GM20431 (cell line): ENCODE data around the gene UTP18.
"Not testable (repeated sequence)": the region's sequence is repeated elsewhere in the genome, so short reads cannot be mapped to it uniquely, and the experiment has no call there.

Source experiments
- in situ Hi-C: fragments of 300-500 bp; cut with MseI, MboI; formaldehyde crosslinking; loops from one replicate; pipeline ENCODE4 v1.15.0; 2020; ENCODE audit warnings: low sequenced_read_pairs; ENCODE audit not compliant: unreplicated experiment

The UTP18 gene

DNA sequence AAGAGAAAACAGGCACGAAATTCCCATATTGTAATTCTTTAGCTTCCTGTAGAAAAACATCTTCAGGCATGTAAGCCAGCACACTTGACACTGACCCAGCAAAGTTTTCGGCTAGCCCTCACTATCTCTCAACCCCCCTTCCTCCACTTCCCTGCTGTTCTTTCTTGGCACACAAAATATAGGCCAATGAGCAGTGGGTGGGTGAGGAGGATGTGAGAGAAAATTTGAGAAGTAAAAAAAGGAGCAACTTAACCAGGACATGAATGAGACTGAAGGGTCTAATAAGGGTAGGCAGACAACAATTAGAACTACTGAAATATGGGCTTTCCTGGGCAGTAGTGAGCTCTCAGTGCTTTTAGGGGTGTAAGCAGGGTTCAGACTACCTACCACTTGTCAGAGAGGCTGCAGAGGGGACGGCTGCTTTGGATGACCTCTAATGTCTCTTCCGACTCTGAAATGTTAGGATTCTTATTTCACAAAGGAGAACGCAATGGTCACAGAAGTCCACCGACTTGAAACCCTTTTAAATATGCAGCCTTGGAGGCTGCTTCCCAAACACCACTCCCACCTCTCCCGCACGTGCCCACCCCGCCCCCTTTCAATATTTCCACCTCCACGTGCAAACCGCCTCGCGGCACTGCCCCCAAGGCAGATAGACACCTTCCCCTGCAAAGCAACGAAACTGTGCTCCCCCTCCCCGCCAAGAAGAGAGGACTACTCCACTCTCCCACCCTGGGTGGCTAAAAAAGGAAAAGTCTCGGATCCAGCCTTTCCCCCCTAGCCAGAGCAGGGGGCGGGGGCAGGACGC, 1.4 kb upstream of the UTP18 start:
- in situ Hi-C loops, result no loop called here

DNA sequence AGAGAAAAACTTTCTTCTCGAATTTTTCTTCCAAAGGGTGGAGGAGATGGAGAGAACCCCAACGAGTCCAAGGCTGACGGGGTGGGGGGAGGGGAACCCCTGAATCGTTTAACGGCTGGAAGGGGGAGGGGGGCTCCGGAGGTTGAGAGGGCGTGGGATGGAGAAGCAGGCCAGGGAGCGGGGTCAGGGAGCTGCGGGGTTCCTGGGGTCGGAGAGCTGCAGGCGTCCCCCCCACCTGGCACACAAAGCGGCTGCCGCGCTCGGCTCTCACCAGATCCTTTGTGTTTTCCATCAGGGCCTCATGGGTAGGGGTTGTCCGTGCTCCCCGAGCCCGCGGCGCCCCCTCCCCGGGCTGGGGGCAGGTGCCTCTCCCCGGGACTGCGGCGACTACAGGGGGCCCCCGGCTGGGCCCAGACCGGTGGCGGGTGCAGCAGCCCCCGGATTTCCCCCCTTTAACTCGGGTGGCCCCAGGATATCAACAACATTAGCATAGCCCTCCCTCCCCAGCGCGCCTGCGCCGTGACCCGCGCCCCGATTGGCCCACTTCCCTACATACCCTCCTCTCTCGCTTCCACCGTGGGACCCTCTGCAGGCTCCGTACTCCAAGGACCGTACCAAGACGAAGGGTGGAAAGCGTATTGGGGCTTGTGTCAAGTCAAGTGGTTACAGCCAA, 646 bp upstream of the UTP18 start, which contains the start of gene MBTD1:
MBTD1 (minus strand) TSS at position 486 of the 673 bp plus-strand sequence. CDS start 34,888 bp downstream, outside the sequence.
- in situ Hi-C loops, result no loop called here

DNA sequence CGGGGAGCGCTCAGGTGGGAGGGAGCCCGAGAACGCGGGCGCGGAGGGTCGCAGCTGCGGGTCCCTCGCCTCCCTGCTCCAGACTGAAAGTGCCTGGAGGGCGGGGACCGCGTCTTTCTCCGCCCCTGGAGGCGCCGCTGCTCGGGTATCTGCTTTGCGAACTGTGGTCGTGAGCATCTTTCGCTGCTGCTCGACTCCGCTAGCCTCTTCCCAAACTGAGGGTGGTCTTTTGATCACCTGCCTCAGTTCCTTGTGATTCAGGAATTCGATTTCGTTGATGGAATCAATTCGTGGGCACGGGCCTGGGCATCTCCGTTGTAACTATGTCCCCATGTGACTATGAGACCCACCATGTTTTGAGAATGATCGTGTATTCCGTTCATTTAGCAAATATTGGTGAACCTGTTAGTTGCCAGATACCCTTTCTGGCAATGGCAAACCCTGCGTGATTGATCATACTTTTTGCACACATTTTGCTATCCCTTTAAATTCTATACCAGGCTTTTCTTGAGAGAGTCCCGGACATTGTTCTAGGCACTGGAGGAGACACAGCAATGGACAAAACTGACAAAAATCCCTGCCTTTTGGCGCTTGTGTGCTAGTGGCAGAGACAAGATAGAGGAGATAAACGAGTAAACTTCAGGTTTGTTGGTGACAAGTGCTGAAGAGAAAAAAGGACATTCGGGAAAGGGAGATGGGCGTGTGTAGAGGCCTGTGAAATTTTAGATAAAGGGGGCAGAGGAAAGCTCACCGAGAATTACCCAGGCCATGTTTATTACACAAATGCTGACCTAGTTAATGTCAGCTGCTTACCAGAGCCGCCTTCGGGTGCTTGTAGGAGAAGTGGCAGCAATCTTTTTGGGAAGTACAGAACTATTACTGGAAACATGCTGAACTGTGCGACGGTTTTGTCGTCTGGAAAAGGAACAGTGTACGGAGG, 948 bp downstream of the UTP18 start:
- in situ Hi-C loops, result no loop called here

DNA sequence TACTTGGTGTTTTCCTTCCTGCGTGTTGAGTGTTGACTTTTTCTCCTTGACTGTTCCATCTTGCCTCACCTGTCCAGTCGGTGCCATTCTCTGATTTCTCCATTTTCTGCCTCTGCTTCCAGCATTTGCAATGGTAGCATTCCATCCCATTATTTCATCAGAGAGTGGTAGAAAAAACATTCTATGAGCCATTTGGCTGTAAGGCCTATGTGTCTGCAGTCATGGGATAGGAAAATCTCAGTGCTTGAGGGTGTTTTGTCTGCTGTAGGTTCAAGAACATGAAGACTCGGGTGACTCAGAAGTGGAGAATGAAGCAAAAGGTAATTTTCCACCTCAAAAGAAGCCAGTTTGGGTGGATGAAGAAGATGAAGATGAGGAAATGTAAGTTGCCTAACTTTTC, 2.7 kb downstream of the UTP18 start:
- in situ Hi-C loops, result no loop called here

DNA sequence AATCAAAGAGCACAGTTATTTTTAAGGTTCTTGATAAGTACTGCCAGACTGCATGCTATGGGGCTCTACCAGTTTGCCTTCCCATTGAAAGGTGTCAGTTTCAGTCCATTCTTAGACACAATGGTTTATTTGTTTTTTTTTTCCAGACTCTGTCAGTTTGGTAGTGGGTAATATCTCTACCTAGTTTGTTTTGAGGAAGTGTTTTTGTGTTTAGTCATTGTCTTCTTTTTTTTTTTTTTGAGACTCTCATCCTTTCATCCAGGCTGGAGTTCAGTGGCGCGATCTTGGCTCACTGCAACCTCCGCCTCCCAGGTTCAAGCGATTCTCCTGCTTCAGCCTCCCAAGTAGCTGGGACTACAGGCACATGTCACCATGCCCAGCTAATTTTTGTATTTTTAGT, 4.1 kb downstream of the UTP18 start:
- in situ Hi-C loops, result not testable (repeated sequence)

DNA sequence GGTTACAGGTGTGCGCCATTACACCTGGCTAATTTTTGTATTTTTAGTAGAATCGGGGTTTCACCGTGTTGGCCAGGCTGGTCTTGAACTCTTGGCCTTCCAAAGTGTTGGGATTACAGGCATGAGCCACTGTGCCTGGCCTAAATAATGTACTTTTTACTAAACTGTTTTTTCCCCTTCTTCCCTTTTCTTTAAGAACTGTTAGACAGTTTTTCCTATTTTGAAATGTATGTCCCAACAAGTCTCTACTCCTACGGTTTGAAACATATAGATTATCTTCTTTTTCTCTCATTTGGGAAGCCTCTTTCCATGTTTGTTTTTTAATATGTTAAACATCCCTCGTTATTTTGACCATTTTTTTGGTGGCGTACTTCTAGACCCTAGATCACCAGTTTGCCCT, 9.6 kb downstream of the UTP18 start:
- in situ Hi-C loops, result no loop called here

DNA sequence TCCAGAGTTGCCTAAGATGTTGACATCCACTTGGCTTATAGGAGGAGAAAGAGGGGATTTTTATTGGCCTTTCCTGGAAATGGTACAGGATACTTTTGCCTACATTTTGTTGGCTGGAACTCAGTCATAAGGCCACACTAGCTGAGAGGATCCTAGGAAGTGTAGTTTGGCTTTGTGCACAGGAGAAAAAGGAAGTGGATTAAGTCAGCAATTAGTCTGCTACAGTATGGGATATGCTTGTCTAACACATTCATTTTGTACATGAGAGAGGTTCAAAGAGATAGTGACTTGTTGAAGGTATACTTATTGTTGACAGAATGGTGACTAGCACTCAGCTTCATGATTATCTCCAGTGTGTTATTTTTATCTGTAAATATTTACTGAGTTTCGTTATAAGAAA, 10.3 kb downstream of the UTP18 start:
- in situ Hi-C loops, result no loop called here

DNA sequence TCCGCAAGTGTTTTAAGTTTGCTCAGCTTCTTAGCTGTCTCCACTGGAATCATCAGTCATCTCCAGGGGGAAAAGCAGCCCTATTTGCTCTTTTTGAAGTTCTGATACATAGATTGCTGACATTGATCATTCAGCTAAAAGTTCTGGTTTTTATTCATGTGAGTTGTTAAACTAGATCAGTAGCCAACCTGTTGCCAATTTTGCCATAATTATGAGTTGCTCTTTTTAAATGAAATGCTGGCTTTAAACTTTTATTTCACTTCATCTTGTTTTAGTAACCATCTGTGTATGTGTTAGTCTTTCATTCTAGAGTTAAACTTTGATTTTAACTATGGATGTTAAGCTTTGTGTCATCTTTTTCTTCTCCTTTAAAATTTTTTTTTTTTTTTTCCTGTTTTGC, 12.5 kb downstream of the UTP18 start:
- in situ Hi-C loops, result no loop called here

DNA sequence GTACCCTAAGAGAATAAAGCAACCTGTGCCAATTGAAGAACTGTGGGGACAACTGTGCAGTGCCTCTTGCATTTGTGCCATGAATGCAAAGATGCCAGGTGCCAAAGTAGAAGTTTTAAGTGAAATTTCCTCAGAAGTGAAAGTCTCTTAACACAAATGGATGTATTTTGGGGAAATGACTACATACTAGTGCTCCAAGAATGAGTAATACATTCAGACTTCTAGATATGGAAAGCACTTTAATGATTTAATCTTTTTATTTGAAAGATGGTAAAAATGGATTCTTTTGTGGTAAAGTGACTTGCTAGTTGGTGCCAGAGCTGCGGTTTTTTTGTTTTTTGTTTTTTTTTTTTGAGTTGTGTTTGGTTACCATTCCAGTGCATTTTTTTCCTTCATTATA, 15.0 kb downstream of the UTP18 start:
- in situ Hi-C loops, result no loop called here

DNA sequence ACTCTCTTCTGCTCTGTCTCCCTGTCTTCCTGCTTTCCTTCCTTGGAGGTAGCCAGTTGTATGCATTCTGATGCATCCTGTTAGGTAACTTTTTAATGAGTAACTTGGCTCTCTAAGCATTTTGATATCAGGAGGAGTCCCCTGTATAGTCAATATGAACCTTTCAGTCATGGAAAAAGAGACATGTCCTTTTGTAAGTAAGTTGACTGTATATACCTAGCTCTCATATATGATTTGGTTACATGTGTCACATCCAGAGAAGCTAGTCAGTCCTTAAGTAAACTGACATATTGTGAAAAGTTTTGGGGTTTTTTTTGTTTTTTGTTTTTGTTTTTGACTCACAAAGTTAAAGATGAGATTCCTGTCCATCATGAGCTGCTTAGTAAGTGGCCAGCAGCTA, 18.8 kb downstream of the UTP18 start:
- in situ Hi-C loops, result no loop called here

DNA sequence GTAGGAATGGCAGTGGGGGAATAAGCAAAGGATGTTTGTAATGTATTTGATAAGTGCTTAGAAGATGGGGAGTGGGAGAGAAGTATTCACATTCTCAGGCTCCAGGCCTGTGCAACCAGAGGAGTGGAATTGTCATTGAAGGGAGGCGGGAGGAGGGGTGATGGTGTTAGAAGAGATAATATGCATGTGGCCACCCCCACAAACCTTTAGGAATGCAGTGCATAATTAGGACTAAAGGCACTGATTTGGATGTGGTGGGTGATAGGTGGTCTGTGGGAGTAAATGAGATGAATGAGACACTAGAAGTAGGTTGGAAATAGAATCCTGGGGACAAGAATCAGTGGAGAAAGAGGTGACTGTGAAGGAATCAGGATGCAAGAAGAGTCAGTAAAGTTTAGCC, 27.1 kb downstream of the UTP18 start:
- in situ Hi-C loops, result no loop called here

DNA sequence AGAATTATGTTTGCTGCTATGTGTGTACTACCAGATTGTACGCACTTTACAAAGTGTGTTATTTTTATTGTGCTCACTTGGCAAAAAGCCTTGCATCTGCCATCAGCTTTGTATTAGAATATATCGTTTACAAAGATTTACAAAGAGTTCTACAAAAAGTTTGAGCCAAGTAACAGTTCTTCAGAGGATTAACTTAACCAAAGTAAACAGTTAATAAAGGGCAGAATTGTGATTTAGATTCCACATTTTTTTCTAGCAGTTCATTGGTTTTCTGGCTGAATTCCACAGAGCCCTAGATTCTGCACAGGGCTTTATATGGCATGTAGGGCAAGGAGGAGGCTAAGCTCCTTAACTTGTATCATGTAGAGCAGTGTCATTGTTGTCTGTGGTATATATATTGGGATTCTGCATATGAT, 29.4 kb downstream of the UTP18 start:
- in situ Hi-C loops, result no loop called here

DNA sequence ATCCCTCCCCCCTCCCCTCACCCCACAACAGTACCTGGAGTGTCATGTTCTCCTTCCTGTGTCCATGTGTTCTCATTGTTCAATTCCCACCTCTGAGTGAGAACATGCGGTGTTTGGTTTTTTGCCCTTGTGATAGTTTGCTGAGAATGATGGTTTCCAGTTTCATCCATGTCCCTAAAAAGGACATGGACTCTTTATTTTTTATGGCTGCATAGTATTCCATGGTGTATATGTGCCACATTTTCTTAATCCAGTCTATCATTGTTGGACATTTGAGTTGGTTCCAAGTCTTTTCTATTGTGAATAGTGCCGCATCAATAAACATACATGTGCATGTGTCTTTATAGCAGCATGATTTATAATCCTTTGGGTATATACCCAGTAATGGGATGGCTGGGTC, 34.0 kb downstream of the UTP18 start:
- in situ Hi-C loops, result not testable (repeated sequence)

DNA sequence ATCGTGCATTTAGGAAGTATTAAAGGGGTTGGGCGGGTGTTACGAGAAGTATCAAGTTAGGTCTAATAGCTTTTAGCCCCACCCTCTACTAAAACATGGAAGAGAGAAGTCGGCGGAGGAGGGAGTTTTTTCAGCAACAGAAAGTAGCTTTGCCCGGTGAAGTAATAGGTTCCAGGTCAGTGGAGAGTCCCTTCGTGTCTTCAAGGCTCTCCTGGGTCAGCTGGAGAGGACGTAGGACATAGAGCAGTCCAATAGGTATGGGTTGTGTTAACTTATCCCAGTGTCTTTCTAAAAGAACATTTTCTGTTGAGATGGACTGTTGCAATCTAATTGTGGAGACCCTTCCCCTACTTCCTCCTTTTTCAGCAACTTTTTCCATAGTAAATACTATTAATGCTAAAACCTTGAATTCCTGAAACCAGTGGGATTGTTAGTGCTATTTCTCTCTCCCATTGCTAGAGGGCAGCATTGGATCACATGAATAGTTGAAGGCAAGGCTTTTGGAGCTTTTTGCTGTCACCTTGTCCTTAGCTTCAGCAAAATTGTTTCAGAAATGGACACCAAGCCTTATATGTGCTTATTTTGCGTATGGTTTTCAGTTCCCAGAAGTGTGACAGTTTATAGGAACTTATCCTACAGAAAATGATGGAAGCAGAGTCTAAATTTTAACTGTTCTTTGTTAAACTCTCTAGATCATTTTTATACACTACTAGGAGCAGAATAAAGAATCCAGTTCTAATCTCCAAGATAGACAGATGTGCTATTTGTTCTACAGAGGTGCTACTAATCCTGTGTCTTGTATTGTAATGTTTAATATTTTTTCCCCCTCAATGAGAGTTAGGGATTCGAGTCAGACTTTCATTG, 38.4 kb downstream of the UTP18 start:
- in situ Hi-C loops, result no loop called here

DNA sequence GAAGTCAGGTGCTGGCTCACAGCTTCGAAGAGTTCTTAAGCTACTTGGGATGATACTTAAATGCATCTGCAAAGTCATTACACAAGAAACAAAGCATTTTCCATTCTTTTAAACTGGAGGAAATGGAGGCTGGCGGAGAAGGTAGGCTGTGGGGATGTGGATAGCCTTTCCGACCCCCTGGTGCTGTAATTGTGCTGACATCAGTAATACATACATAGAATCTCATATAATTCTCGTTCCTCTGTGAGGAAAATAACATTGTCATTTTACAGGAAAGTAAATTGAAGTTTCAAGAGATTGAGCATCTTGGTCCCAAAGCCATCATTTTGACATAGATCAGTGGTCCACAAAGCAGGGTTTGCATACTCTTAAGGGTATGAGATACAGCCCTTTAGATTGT, 39.5 kb downstream of the UTP18 start:
- in situ Hi-C loops, result no loop called here

DNA sequence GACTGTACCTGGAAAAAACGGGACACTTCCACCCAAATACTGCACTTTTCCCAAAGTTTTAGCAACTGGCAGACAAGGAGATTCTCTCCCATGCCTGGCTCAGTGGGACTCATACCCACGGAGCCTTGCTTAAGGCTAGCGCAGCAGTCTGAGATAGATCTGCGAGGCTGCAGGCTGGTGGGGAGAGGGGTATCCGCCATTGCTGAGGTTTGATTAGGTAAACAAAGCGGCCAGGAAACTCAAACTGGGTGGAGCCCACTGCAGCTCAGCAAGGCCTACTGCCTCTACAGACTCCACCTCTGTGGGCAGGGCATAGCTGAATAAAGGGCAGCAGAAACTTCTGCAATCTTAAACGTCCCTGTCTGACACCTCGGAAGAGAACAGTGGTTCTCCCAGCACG, 44.8 kb downstream of the UTP18 start:
- in situ Hi-C loops, result no loop called here

DNA sequence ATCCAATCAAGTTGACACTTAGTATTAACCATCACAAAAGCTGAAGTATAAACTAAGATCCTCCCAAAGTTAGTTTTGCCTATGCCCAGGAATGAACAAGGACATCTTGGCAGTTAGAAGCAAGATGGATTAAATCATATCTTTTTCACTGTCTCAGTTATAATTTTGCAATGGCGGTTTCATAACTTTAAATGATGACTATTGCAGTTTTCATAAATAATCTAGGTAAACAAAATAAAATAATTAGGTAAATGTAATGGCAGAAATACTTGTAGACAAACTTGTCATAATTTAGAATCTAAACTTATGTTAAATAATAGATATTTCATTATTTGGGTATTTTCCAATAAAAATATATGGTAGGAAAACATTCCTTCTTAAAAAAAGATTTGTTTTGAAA, 51.7 kb downstream of the UTP18 start:
- in situ Hi-C loops, result not testable (repeated sequence)

DNA sequence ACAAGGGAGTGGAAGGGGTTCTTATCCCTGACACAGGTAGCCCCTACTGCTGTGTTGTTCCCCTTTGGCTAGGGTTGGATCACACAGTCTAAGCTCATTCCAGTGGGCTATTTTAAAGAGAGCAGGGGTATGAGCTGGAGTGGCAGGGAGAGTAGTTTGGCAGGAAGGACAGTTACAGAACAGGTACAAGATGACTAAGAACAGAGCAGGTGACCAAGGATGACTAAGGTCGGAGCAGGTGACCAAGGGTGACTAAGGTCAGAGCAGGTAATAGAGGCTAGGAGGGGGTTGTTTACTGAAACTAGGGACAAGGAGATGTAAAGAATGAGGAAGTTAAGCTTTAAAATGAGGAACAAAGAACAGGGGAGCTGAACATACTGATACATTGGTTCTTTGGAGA, 58.8 kb downstream of the UTP18 start:
- in situ Hi-C loops, result no loop called here

DNA sequence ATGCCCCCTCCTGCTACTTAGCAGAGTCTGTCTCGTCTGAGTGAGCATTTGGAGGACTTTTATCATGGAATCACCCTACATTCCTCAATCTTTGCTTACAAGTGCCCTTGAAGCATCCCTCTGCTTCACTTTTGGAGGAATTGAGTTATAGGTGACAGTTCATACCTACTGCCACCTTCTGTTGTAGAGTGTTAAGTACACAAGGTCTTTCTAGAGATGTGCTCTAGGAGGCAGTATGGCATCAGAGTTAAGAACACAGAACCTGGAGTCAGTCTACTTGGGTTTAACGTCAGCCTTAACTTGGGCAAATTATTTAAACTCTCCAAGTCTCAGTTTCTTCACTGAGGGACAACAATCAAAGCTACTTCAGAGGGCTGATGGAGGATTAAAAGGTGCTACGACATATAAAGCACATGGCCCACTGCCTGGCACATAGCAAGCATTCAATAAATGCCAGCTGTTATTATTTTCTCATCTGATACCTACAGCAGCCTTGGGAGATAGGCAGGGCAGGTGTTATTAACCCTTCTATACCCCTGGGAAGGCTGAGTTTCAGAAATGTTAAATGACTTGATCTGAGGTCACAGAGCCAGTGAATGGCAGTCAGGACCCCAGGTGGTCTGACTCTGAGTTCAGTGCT, 62.2 kb downstream of the UTP18 start:
- in situ Hi-C loops, result no loop called here
